GM18498 (cell line): Measurements from ENCODE around the gene CLTB.

Source experiments
- ATAC-seq: cut with Tn5 transposase; IDR thresholded peaks from one replicate; pipeline ENCODE4 v1.9.1; 2021; ENCODE audit warnings: mild to moderate bottlenecking, moderate library complexity; ENCODE audit not compliant: unreplicated experiment

Gene CLTB

DNA sequence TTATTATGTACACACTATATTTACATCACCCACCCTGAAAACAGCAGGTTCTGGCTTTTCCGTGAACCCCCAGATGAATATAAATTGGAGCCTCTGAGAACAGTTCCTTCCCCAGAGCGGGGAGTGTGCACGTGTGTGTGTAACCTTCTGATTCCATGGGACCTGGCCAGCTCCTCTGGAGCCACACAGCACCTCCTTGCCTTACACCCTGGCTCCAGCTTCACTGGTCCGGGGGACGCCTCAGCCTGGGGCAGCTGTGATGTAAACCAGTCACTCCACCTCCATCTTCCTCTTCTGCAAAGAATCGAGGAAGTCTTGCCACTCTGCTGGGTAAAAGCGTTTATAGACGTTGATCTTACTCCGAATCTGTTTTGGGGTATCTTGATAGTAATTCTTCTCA, 32.4 kb downstream of the CLTB start:
- ATAC-seq = no peak

- no peak for ATAC-seq
Measured at GRCh38 chr5:176383248-176383905, 33.0 kb downstream of the CLTB start.

- ATAC-seq = no peak
Measured at GRCh38 chr5:176382721-176383120, 33.6 kb downstream of the CLTB start.

DNA sequence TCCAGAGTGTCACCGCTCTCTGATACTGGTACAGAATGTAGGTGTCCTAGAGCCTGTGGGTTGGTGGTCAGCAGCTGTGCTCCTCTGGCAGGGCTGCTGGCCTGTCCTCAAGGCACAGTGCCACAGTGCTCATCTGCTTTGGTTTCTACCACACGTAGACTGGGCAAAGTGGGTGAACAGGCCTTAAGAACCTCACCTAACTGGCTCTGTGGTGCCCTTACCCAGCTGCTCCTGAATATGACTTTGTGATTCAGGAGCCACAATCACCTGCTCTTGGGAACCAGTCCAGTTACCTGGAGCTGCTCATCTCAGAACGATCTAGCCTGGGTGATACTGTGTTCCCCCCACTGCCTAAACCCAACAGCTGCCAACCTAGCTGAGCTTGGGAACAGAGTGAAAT, 34.4 kb downstream of the CLTB start:
- no peak for ATAC-seq

DNA sequence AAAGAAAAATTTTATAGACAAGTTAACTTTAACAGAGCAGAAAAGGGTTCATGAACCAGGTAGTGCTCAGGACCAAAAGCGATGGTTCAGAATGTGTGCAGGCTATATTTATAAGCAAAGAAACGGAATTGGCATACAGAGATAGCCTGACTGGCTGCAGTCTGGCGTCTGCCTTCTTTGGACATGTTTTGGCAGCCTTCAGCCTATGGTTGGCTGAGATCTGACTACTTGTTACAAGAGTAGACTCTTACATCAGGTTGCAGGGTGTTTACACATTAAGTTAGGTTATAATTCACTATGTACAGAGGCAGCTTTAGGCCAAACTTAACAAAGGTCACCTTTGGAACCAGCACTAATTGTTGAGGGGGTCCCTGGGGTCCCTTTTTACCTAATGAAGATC, 34.9 kb downstream of the CLTB start:
- ATAC-seq = no peak

GRCh38 chr5:176379881-176380280, 36.5 kb downstream of the CLTB start:
- ATAC-seq = peak; percentile 51

GRCh38 chr5:176373100-176373818, 43.1 kb downstream of the CLTB start:
- ATAC-seq = no peak

DNA sequence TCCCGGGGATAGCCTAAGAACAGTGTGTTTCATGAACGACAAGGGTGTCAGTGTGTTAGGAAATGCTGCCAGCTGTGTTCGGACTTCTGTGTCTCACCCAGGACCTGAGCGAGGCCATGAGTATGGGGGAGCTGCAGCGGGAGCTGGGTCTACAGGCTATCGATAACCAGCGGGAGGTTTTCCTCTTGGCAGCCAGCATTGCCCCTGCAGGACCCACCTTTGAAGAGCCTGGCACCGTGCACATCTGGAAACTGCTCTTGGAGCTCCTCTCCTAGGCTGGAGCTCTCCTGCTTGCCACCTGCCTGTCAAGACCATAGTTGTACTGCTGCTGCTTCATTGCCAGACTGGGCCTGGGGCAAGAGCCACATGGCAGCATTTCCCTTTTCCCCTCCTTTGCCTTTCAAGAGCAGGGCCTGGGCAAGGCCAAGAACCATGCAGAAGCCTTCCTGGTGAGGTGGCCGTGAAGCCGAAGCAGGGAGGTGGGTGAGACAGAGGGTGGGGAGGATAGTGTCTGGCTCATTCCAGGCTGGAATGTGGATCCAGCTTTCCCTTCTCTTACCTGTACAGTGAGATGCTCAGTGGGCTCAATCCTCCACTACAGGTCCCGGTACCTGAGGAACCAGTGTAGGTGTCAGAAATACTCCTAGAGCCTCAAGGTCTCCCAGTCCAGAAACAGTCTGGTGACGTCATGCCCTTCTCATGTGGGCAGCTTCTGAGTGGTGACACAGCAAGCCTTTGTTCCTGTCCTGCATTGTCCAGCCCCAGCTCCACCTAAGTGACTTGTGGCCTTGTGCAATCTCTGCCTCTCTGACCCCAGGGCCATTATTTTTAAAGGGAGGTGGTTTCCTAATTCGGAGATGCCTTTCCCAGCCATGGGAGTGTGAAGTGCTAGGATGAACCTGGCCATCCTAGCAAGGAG, 44.5 kb downstream of the CLTB start:
- ATAC-seq = no peak

DNA sequence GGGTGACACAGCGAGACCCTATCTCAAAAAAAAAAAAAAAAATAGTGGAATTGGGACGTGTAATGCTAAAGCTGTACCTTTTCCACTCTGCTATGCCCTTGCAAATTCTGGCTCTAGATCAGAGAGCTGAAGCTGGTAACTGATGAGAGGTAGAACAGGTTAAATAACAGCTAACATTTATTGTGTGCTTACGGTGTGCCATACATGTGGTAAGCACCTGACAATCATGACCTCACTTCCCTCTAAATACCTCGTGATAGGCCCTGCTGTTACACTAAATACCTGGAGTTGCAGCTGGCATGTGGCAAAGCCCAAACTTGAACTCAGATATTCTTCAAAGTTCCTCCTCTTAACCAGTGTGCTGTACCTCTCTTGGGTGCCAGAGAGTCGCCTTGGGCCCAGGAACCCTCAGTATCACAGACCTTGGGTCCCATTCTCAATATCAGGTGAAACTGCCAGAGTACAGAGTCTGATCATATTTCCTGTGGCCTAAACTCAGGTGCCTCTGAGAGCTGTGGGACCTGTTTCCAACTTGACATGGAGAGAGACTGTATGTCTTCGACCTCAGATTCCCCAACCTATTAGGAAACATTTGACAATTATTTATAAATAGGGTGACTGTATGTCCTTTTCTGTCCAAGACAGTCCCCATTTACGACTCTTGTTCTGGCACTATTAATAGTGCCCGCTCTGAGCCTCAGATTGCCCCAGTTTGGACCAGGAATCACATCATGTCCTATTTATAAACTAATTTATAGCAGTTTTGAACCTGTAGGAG, 46.2 kb downstream of the CLTB start:
- no peak for ATAC-seq

DNA sequence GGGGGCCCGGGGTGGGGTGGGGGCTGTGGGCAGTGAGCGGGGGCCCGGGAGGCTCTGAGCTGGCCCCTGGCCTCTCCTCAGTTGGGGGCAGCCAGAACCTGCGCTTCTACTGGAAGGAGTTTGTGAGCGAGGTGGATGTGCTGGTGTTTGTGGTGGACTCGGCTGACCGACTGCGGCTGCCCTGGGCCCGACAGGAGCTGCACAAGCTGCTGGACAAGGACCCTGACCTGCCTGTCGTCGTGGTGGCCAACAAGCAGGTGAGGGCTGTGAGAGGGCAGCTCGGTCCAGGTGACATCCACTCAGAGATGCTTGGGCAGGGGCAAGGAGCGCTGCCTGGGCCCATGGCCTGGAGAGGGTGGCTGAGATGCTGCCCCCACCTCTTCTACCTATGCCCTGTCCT, 47.6 kb downstream of the CLTB start:
- no peak for ATAC-seq

- ATAC-seq = no peak
Measured at GRCh38 chr5:176366232-176366894, 50.0 kb downstream of the CLTB start.

GRCh38 chr5:176365351-176366231, 50.7 kb downstream of the CLTB start, which contains the start of gene ARL10:
TSS of gene ARL10 (plus strand) at chr5:176365487. CDS start at chr5:176365564, 77 bp downstream.
- peak; percentile 40 for ATAC-seq

GRCh38 chr5:176364765-176365350, 51.5 kb downstream of the CLTB start:
- ATAC-seq = no peak

GRCh38 chr5:176362233-176362490, 54.2 kb downstream of the CLTB start:
- no peak for ATAC-seq

DNA sequence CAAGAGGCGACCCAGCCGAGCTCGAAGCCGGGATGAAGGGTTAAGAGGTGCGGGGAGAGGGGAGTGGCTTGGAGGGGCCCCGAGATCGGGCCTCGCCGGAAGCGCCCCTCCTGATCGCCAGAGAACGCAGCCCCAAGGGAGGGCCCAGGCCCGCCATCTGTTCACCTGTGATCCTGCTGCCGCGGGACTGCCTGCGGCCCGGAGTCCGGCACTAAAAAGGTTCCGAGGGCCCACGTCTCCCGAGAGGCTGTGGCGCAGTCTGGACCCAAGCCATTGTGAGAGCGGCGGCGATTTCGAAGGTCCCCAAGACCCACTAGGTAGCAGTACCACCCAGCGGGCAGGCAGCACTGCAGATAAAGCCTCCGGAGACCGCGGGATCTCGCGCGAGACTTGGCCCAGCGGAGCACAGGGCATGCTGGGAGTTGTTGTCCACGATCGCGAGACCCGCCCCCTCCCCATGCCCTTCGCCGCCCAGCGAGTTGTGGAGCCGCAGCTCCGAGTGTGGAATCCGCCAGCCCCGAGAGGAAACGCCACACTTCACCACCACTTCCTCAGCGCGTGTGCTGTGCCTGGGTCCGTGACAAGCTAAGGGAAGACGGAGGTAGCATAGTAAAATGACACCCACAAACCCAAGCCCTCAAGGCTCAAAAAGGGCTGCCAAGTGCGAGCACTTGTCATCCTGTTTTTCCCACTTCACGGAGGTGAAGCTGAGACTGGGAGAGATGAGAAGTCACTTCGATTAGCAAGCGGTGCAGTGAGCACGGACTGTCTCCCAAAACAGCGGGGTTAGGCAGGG, 54.7 kb downstream of the CLTB start, which contains the start of gene KIAA1191:
Gene KIAA1191, minus strand, starts transcription at position 328 of the 796 bp plus-strand sequence. CDS start 2,256 bp downstream, outside the sequence.
- peak; percentile 85 for ATAC-seq

DNA sequence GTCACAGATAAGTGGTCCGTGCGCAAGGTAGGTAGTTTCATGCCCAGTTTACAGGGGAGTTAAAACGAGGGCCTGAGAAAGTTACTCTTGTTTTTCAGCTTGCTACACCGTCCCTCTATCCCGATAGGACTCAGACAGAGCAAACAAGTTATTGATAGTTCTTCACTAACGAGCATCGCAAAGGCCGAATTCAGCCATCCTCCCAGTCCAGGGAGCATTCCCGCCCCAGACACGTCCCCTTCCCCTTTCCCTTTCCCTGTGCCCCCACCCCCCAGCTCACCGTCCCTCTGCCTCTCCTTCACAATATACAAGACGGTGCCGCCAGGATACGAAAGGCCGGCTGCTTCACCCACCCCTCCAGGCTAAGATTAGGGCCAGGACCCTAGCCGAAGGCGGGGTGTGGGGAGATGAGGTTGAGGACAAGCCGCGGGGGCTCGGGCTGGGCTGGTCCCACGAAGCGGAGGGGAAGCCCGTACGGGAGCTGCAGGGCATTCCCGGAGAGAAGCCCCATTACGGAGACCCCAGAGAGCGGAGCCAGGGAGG, 55.4 kb downstream of the CLTB start:
- no peak for ATAC-seq

DNA sequence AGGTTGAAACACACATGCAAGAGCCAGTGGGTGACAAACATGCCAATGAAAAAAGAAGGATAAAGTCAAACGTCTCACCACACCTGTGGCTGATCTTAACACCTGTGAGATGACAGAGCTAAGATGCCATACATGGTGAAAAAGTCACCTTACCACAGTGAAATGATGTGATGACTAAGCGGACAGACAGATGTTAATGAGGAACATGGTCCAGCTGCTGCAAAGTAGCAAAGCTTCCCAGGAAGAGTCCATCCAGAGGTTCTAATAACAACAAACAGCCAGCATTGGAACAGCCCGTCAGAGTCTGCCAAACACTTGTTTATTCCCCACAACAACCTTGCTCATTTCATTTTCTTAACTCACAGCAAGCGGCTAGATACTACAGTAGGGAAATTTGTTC, 56.7 kb downstream of the CLTB start:
- ATAC-seq = no peak

- ATAC-seq = no peak
Measured at GRCh38 chr5:176356179-176356566, 60.2 kb downstream of the CLTB start.
